Nucleus accumbens (tissue), 56 donors: Measurements from ENCODE around the gene RREB1.
"Not testable (repeated sequence)": the region's sequence is repeated elsewhere in the genome, so short reads cannot be mapped to it uniquely, and the experiment has no call there.

Experiments used
- DNase-seq, 56 donors: peaks; one replicate each; lab custom pipeline; 2025; lab: John Stamatoyannopoulos, UW

The RREB1 gene

GRCh38 chr6:7252390-7252789 lies 144.6 kb downstream of the RREB1 start:
- DNase-seq: no peak

GRCh38 chr6:7254980-7255835 lies 147.4 kb downstream of the RREB1 start:
- peak in 5 of 56 donors; percentile 17 to 36 (median 23) for DNase-seq

- no peak for DNase-seq
Observed at GRCh38 chr6:7255918-7256317, 148.2 kb downstream of the RREB1 start.

- no peak for DNase-seq
Observed at GRCh38 chr6:7256785-7257184, 149.0 kb downstream of the RREB1 start.

GRCh38 chr6:7257521-7258230 lies 149.9 kb downstream of the RREB1 start:
- DNase-seq: no peak

GRCh38 chr6:7258231-7258763 lies 150.5 kb downstream of the RREB1 start:
- DNase-seq: no peak

- no peak for DNase-seq
Observed at GRCh38 chr6:7260291-7261031, 152.7 kb downstream of the RREB1 start.

- peak; percentile 10 to 88 (median 70) for DNase-seq
Observed at GRCh38 chr6:7261032-7261841, 153.5 kb downstream of the RREB1 start.

GRCh38 chr6:7261852-7262461 lies 154.2 kb downstream of the RREB1 start:
- peak in 1 of 56 donors; percentile 36 for DNase-seq

GRCh38 chr6:7262746-7263518 lies 155.2 kb downstream of the RREB1 start:
- DNase-seq: no peak

- not testable (repeated sequence) for DNase-seq
Observed at GRCh38 chr6:7263519-7263805, 155.7 kb downstream of the RREB1 start.

- no peak for DNase-seq
Observed at GRCh38 chr6:7264041-7264440, 156.3 kb downstream of the RREB1 start.

- no peak for DNase-seq
Observed at GRCh38 chr6:7264686-7265384, 157.1 kb downstream of the RREB1 start.

- DNase-seq: not testable (repeated sequence)
Observed at GRCh38 chr6:7265385-7265726, 157.6 kb downstream of the RREB1 start.

GRCh38 chr6:7267071-7267465 lies 159.3 kb downstream of the RREB1 start:
- DNase-seq: no peak

GRCh38 chr6:7267466-7268091 lies 159.8 kb downstream of the RREB1 start:
- DNase-seq: peak in 40 of 56 donors; percentile 20 to 80 (median 46)

- DNase-seq: no peak
Observed at GRCh38 chr6:7268362-7268761, 160.6 kb downstream of the RREB1 start.
